Heart left ventricle (tissue), 13 donors: ENCODE data around the gene SULT4A1.

Source experiments
- POLR2A ChIP-seq, 2 donors: fragments of 450-650 bp; IDR thresholded peaks; one replicate each; pipeline ENCODE4 v1.6.1; 2017; ENCODE audit warnings: antibody characterized with exemption in 2 of 2, mild to moderate bottlenecking in 2 of 2, moderate library complexity in 2 of 2
- TF ChIP-seq, protein P1 (sequence below), 12 donors: fragments of 200-600 bp; sonication (generic) in 4 of 12; IDR thresholded peaks; one replicate each; pipeline versions ENCODE4 v1.5.0 to v1.8.0; 2018 to 2022; ENCODE audit warnings: antibody characterized with exemption in 12 of 12, mild to moderate bottlenecking in 5 of 12
- donor health status: ischemic (EF 13 %, LVEDD 7.1; RV severe dilation, severe dysfunction).
- donor health status: DM: no; HTN: yes; CAD: no.
- donor health status: DM: no; HTN: no; CAD: no.
- donor health status: ischemic (EF 25% LVEDD 6.9; RV normal size, moderate dysfunction).
- donor health status: ischemic (EF 25% LVEDD 5.7; RV mildly dilated, moderate dysfunction).
- donor health status: ischemic (EF 35%, LVEDD 5.7; RV mildly dilated, moderate dysfunction).
- donor health status: nonischemic (EF 11% LVEDD 7.7; RV severe dilation, severe dysfunction).
- donor health status: DM: yes; HTN: yes; CAD: no.
- donor health status: PGD.
- donor health status: ischemic (EF 29% LVEDD 5.4; RV normal size, mild dysfunction).
- donor health status: nonischemic (EF 23%, LVEDD 6.1; RV moderate dilation, normal function).

DNA sequence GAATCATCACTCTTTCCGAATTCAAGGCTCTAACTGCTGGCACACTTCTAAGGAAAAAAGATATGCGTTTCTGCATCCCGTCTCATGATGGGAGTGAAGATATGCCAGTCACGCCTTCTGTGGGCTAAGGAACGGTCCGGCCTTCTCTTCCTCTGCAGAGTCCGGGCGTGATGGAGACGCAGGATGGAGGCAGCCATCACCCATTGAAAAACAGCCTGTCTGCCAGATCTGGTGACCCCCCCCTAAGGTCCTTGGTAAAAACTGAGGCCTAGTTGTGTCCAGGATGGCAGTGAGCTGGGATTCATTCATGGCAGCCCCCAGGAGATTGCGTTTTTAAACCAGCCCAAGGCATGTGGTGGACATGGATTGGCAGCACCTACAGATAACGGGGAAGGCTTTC, 43.3 kb downstream of the SULT4A1 start:
- TF ChIP-seq POLR2A (IDR thresholded peaks at IDR 0.05) = no peak
- TF ChIP-seq, protein P1, sequence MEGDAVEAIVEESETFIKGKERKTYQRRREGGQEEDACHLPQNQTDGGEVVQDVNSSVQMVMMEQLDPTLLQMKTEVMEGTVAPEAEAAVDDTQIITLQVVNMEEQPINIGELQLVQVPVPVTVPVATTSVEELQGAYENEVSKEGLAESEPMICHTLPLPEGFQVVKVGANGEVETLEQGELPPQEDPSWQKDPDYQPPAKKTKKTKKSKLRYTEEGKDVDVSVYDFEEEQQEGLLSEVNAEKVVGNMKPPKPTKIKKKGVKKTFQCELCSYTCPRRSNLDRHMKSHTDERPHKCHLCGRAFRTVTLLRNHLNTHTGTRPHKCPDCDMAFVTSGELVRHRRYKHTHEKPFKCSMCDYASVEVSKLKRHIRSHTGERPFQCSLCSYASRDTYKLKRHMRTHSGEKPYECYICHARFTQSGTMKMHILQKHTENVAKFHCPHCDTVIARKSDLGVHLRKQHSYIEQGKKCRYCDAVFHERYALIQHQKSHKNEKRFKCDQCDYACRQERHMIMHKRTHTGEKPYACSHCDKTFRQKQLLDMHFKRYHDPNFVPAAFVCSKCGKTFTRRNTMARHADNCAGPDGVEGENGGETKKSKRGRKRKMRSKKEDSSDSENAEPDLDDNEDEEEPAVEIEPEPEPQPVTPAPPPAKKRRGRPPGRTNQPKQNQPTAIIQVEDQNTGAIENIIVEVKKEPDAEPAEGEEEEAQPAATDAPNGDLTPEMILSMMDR (IDR thresholded peaks at IDR 0.05) = no peak
